ENCODE data around the gene CHD2.

The CHD2 gene

DNA sequence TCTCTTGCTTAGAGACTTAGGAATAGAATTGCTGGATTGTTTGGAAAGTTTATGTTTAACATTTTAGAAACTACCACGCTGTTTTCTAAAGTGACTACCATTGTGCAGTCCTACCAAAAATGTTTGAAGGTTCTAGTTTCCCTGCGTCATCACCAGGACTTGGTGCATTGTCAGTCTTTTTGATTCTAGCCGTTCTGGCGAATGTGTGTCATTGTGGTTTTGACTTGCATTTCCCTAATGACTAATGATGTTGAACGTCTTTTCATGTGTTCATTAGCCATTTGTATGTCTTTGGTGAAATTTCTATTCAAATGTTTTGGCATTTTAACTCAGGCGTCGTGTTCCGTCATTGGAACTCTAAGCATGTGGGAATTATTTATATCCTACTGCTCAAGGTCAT lies 58.0 kb downstream of the CHD2 start:
- peak; percentile 75 for DNase-seq (ENCODE audit: low read depth)
- no peak overlapping the region for H3K4me3 ChIP-seq (ENCODE audit: low read length)
- TF ChIP-seq, protein P1, sequence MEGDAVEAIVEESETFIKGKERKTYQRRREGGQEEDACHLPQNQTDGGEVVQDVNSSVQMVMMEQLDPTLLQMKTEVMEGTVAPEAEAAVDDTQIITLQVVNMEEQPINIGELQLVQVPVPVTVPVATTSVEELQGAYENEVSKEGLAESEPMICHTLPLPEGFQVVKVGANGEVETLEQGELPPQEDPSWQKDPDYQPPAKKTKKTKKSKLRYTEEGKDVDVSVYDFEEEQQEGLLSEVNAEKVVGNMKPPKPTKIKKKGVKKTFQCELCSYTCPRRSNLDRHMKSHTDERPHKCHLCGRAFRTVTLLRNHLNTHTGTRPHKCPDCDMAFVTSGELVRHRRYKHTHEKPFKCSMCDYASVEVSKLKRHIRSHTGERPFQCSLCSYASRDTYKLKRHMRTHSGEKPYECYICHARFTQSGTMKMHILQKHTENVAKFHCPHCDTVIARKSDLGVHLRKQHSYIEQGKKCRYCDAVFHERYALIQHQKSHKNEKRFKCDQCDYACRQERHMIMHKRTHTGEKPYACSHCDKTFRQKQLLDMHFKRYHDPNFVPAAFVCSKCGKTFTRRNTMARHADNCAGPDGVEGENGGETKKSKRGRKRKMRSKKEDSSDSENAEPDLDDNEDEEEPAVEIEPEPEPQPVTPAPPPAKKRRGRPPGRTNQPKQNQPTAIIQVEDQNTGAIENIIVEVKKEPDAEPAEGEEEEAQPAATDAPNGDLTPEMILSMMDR (IDR thresholded peaks at IDR 0.05; ENCODE audit: insufficient read depth, low read depth, low read length, missing control alignments) = no peak

DNA sequence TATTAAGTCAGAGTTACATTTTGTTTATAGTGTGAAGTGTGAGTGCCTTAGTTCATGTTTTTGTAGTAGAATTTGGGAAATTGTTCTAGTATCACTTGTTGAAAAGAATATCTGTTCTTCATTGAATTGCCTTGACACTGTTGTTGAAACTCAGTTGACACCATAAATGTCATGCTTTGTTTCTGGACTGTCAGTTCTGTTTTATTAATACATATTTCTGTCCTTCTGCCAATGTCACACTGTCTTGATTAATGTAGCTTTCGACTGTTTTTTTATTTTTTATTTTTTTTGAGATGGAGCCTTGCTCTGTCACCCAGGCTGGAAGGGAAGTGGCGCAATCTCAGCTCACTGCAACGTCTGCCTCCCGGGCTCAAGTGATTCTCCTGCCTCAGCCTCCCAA lies 59.1 kb downstream of the CHD2 start:
- DNase-seq (ENCODE audit: low read depth) = no peak
- TF ChIP-seq, protein P1 (IDR thresholded peaks at IDR 0.05; ENCODE audit: insufficient read depth, low read depth, low read length, missing control alignments) = no peak
- H3K4me3 ChIP-seq (ENCODE audit: low read length) = no peak overlapping the region

- no peak for DNase-seq (ENCODE audit: low read depth)
- H3K4me3 ChIP-seq (ENCODE audit: low read length) = no peak overlapping the region
- TF ChIP-seq, protein P1 (IDR thresholded peaks at IDR 0.05; ENCODE audit: insufficient read depth, low read depth, low read length, missing control alignments) = no peak
Measured at GRCh38 chr15:92960996-92961681, 61.0 kb downstream of the CHD2 start.

- H3K4me3 ChIP-seq (ENCODE audit: low read length) = no peak overlapping the region
- TF ChIP-seq, protein P1 (IDR thresholded peaks at IDR 0.05; ENCODE audit: insufficient read depth, low read depth, low read length, missing control alignments) = no peak
- DNase-seq (ENCODE audit: low read depth) = no peak
Measured at GRCh38 chr15:92962914-92963313, 62.8 kb downstream of the CHD2 start.

GRCh38 chr15:92963794-92964193 lies 63.7 kb downstream of the CHD2 start:
- no peak overlapping the region for H3K4me3 ChIP-seq (ENCODE audit: low read length)
- TF ChIP-seq, protein P1 (IDR thresholded peaks at IDR 0.05; ENCODE audit: insufficient read depth, low read depth, low read length, missing control alignments) = no peak
- DNase-seq (ENCODE audit: low read depth) = no peak

DNA sequence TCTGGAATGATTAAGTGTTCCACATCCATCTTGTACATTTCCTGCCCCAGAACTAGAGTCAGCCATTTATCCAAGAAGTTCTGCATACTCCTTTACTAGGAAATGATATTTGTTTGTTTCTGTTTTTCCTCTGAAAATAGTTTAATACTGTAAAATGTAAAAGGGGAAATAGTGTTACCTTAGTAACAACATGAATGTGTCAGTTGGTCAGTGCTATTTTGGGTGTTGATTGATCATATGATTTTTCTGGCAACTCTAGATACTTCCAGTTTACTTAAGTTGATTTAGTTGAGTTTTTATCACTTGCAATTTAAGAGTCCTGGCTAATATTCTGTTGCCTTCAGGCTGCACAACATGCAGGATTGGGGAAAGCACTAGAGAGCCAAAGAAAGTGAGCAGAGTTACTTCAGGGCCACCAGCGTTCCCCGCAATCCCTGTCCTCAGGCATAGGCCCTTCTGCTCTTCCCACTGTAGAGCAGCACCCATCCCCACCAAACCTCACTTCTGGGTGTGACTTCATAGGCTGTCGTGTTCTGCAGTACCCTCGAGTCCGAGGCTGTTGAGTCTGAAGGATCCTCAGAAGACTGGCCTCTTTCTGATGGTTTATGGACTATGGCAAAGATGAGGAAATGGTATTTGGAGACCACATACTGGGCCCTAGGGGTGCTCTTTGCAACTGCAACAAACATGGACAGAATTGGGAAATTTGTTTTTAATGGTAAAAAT lies 69.0 kb downstream of the CHD2 start:
- DNase-seq (ENCODE audit: low read depth) = no peak
- TF ChIP-seq, protein P1 (IDR thresholded peaks at IDR 0.05; ENCODE audit: insufficient read depth, low read depth, low read length, missing control alignments) = no peak
- H3K4me3 ChIP-seq (ENCODE audit: low read length) = no peak overlapping the region

Measured in epithelial cell of esophagus (primary cell).